Ecto neural progenitor cell (in vitro differentiated cells): Measurements from ENCODE around the gene SHLD1.

ENCODE experiments used
- DNase-seq: peaks from one replicate; pipeline ENCODE4 v3.0.0-alpha.2; 2018; ENCODE audit warnings: low spot score

Gene SHLD1

GRCh38 chr20:5820738-5821137 lies 70.5 kb downstream of the SHLD1 start:
- DNase-seq = no peak

GRCh38 chr20:5821627-5822215 lies 71.5 kb downstream of the SHLD1 start:
- DNase-seq = no peak

- no peak for DNase-seq
Measured at GRCh38 chr20:5822569-5822968, 72.4 kb downstream of the SHLD1 start.

- DNase-seq = no peak
Measured at GRCh38 chr20:5825130-5825719, 75.0 kb downstream of the SHLD1 start.

- DNase-seq = no peak
Measured at GRCh38 chr20:5827098-5827853, 77.1 kb downstream of the SHLD1 start.

- no peak for DNase-seq
Measured at GRCh38 chr20:5827861-5828260, 77.7 kb downstream of the SHLD1 start.

GRCh38 chr20:5829241-5829809 lies 79.1 kb downstream of the SHLD1 start:
- no peak for DNase-seq

- no peak for DNase-seq
Measured at GRCh38 chr20:5831539-5832237, 81.5 kb downstream of the SHLD1 start.

GRCh38 chr20:5833309-5833941 lies 83.2 kb downstream of the SHLD1 start:
- DNase-seq = no peak

- no peak for DNase-seq
Measured at GRCh38 chr20:5834436-5835005, 84.3 kb downstream of the SHLD1 start.

- no peak for DNase-seq
Measured at GRCh38 chr20:5835321-5835821, 85.2 kb downstream of the SHLD1 start.

GRCh38 chr20:5835871-5836270 lies 85.7 kb downstream of the SHLD1 start:
- DNase-seq = no peak

- DNase-seq = no peak
Measured at GRCh38 chr20:5836569-5836968, 86.4 kb downstream of the SHLD1 start.

GRCh38 chr20:5840411-5841002 lies 90.3 kb downstream of the SHLD1 start:
- no peak for DNase-seq

GRCh38 chr20:5841522-5841921 lies 91.3 kb downstream of the SHLD1 start:
- no peak for DNase-seq

- DNase-seq = no peak
Measured at GRCh38 chr20:5842465-5842864, 92.3 kb downstream of the SHLD1 start.

GRCh38 chr20:5843054-5843592 lies 92.9 kb downstream of the SHLD1 start:
- no peak for DNase-seq

GRCh38 chr20:5844063-5844681 lies 94.0 kb downstream of the SHLD1 start:
- DNase-seq = no peak

- no peak for DNase-seq
Measured at GRCh38 chr20:5845681-5846615, 95.7 kb downstream of the SHLD1 start.
